ENCODE measurements around the gene CFDP1. TPM values are rescaled to one million over a fixed set of nuclear protein-coding genes. Genes with fewer than 3 reads are reported as not detected.

The CFDP1 gene
- total RNA-seq, 4 donors from 2014 or later = 32.8 to 55.8 (median 45.7) TPM

- no peak for TF ChIP-seq POLR2A (IDR thresholded peaks at IDR 0.05)
- TF ChIP-seq, protein P1, sequence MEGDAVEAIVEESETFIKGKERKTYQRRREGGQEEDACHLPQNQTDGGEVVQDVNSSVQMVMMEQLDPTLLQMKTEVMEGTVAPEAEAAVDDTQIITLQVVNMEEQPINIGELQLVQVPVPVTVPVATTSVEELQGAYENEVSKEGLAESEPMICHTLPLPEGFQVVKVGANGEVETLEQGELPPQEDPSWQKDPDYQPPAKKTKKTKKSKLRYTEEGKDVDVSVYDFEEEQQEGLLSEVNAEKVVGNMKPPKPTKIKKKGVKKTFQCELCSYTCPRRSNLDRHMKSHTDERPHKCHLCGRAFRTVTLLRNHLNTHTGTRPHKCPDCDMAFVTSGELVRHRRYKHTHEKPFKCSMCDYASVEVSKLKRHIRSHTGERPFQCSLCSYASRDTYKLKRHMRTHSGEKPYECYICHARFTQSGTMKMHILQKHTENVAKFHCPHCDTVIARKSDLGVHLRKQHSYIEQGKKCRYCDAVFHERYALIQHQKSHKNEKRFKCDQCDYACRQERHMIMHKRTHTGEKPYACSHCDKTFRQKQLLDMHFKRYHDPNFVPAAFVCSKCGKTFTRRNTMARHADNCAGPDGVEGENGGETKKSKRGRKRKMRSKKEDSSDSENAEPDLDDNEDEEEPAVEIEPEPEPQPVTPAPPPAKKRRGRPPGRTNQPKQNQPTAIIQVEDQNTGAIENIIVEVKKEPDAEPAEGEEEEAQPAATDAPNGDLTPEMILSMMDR (IDR thresholded peaks at IDR 0.05) = no peak
- peaks cover 0 to 9% (median 0%) of the 10 kb centered on the region in 3 donors for H3K36me3 ChIP-seq
- H3K4me3 ChIP-seq = no peak overlapping the region
- intact Hi-C loops (cut with DNase I) = no loop called here
- no peak for DNase-seq
- no peak overlapping the region for H3K27ac ChIP-seq
- H3K9me3 ChIP-seq = no peaks in the 10 kb centered on the region
- no peaks in the 10 kb centered on the region for H3K27me3 ChIP-seq
- WGBS, 2 donors = 95 to 96% methylated on average over 2 of the region's 2 CpGs
- peaks cover 5 to 35% (median 24%) of the 10 kb centered on the region in 3 donors for H3K4me1 ChIP-seq
Observed at GRCh38 chr16:75345711-75346110, 87.6 kb downstream of the CFDP1 start.

- intact Hi-C loops (cut with DNase I) = no loop called here
- Histone ChIP-seq H3K4me3 (no peak overlapping the region), H3K4me1 (peaks cover 5 to 39% (median 24%) of the 10 kb centered on the region in 3 donors), H3K9me3 (no peaks in the 10 kb centered on the region), H3K27ac (peak overlapping the region in 1 of 4 donors; percentile 36), H3K36me3 (peaks cover 0 to 9% (median 0%) of the 10 kb centered on the region in 3 donors), H3K27me3 (no peaks in the 10 kb centered on the region)
- TF ChIP-seq, protein P1 (IDR thresholded peaks at IDR 0.05) = no peak
- no peak for TF ChIP-seq POLR2A (IDR thresholded peaks at IDR 0.05)
- DNase-seq = no peak
- 59 to 62% methylated on average over 3 of the region's 3 CpGs for WGBS, 2 donors
Observed at GRCh38 chr16:75343941-75344340, 89.4 kb downstream of the CFDP1 start.

DNA sequence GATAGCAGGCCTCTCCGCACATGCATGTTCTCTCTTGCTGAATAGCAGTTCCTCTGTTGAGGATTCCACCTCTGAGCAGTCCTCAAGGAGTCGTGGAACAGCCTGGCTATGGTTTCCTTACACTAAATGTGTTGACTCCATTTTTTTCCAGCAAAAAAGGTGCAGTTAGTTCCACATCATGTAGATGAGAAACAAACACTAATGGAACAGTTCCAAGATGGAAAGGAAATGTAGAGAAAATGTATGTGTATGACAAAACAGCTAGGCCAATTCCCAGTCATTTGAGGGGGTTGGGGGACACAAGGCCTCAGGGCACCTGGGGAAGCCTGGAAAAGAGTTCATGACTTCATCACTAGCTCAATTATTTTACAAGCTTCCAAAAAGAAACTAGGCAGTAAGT lies 90.0 kb downstream of the CFDP1 start:
- Histone ChIP-seq H3K9me3 (no peaks in the 10 kb centered on the region), H3K27ac (peak overlapping the region; percentile 24 to 66 (median 36)), H3K4me3 (no peak overlapping the region), H3K27me3 (no peaks in the 10 kb centered on the region), H3K36me3 (peaks cover 0 to 9% (median 0%) of the 10 kb centered on the region in 3 donors), H3K4me1 (peaks cover 5 to 39% (median 24%) of the 10 kb centered on the region in 3 donors)
- intact Hi-C loops (cut with DNase I) = no loop called here
- DNase-seq = no peak
- WGBS, 2 donors = 25 to 81% methylated on average over 2 of the region's 2 CpGs
- TF ChIP-seq, protein P1 (IDR thresholded peaks at IDR 0.05) = no peak
- no peak for TF ChIP-seq POLR2A (IDR thresholded peaks at IDR 0.05)

GRCh38 chr16:75342308-75342811 lies 90.9 kb downstream of the CFDP1 start:
- Histone ChIP-seq H3K4me3 (no peak overlapping the region), H3K27ac (peak overlapping the region; percentile 36 to 66 (median 52)), H3K9me3 (no peaks in the 10 kb centered on the region), H3K36me3 (peaks cover 0 to 9% (median 0%) of the 10 kb centered on the region in 3 donors), H3K27me3 (no peaks in the 10 kb centered on the region), H3K4me1 (peaks cover 5 to 39% (median 24%) of the 10 kb centered on the region in 3 donors)
- TF ChIP-seq POLR2A (IDR thresholded peaks at IDR 0.05) = no peak
- intact Hi-C loops (cut with DNase I) = no loop called here
- no peak for DNase-seq
- 22 to 34% methylated on average over 2 of the region's 2 CpGs for WGBS, 2 donors

- no peaks in the 10 kb centered on the region for H3K27me3 ChIP-seq
- intact Hi-C loops (cut with DNase I) = no loop called here
- WGBS, 2 donors = 42 to 58% methylated on average over 4 of the region's 4 CpGs
- peaks cover 5 to 39% (median 24%) of the 10 kb centered on the region in 3 donors for H3K4me1 ChIP-seq
- DNase-seq = no peak
- TF ChIP-seq POLR2A (IDR thresholded peaks at IDR 0.05) = no peak
- TF ChIP-seq, protein P1 (IDR thresholded peaks at IDR 0.05) = no peak
- peak overlapping the region; percentile 10 to 66 (median 48) for H3K27ac ChIP-seq
- H3K9me3 ChIP-seq = no peaks in the 10 kb centered on the region
- H3K36me3 ChIP-seq = peaks cover 0 to 9% (median 0%) of the 10 kb centered on the region in 3 donors
- no peak overlapping the region for H3K4me3 ChIP-seq
Observed at GRCh38 chr16:75341564-75342307, 91.6 kb downstream of the CFDP1 start.

Measured in esophagus squamous epithelium (tissue), 5 donors.